Activated B cell treated with CpG ODN at 0.5 μM for 24 hours (primary cell): ENCODE measurements around the gene APOBEC3C. TPM values are rescaled to one million over a fixed set of nuclear protein-coding genes. Genes with fewer than 3 reads are reported as not detected.
"Not testable (repeated sequence)": the region's sequence is repeated elsewhere in the genome, so short reads cannot be mapped to it uniquely, and the experiment has no call there.

ENCODE experiments used
- ATAC-seq: fragments of 200-7000 bp; cut with Tn5 transposase; one replicate; pipeline ENCODE4 v1.10.0; 2021; ENCODE audit warnings: low read depth, mild to moderate bottlenecking, moderate library complexity
- CTCF ChIA-PET: fragments of 350-600 bp; sonication (Branson Sonifier 250); formaldehyde crosslinking; loops from one replicate; lab custom pipeline; 2021; ENCODE audit warnings: antibody characterized with exemption; lab: Charles Lee
- POLR2A ChIA-PET: fragments of 350-600 bp; sonication (Branson Sonifier 250); formaldehyde crosslinking; loops from one replicate; lab custom pipeline; 2021; ENCODE audit warnings: antibody characterized with exemption; lab: Charles Lee
- DNase-seq: peaks from one replicate; pipeline ENCODE4 v3.0.0; 2022
- H3K27ac Mint-ChIP-seq: one replicate; pipeline ENCODE4 v1.8.0; 2020; ENCODE audit warnings: mixed read lengths
- H3K27me3 Mint-ChIP-seq: one replicate; pipeline ENCODE4 v1.8.0; 2021; ENCODE audit warnings: mixed read lengths
- H3K36me3 Mint-ChIP-seq: one replicate; pipeline ENCODE4 v1.8.0; 2021; ENCODE audit warnings: low read depth, mixed read lengths
- H3K4me1 Mint-ChIP-seq: one replicate; pipeline ENCODE4 v1.8.0; 2021; ENCODE audit warnings: mixed read lengths
- H3K4me3 Mint-ChIP-seq: one replicate; pipeline ENCODE4 v1.8.0; 2020; ENCODE audit warnings: mild to moderate bottlenecking, mixed read lengths
- H3K9me3 Mint-ChIP-seq: one replicate; pipeline ENCODE4 v1.8.0; 2020; ENCODE audit warnings: mixed read lengths
- intact Hi-C: fragments of 100-400 bp; cut with micrococcal nuclease; formaldehyde crosslinking; loops from one replicate; pipeline ENCODE4 v1.15.1; 2024
- total RNA-seq: library from RNA; stranded (reverse); gene quantifications from 2 replicates; pipeline ENCODE4 v1.2.3, GENCODE V29; 2022
- TF ChIP-seq, protein P1 (sequence below): fragments of 200-600 bp; IDR thresholded peaks from one replicate; pipeline ENCODE4 v1.8.0; 2022; ENCODE audit warnings: antibody characterized with exemption, mild to moderate bottlenecking

Gene APOBEC3C
- total RNA-seq, 1 donor from 2014 or later: 179 TPM

DNA sequence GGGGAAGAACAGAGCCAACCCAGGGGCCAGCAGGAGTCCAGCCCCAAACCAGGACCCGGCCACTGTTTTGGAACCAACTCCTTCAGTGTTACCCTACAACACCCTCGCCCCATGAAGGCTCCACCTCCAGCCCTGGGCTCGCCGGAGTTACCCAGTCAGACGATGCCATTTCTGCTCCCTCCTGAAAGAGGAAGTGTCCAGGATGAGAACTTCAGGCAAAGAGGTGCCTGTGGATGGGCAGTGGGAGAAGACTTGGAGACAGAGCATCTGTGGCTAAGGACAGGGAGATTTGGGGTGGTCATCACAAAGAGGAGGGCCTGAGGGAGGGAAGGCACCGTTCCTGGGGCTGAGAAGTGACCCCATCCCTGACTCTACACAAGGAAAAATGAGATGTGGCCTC, 18.0 kb upstream of the APOBEC3C start:
- DNase-seq: no peak
- Mint-ChIP-seq H3K27me3 (peaks cover 12% of the 10 kb centered on the region), H3K36me3 (no peaks in the 10 kb centered on the region), H3K4me3 (no peak overlapping the region), H3K27ac (no peak overlapping the region), H3K4me1 (peaks cover 5% of the 10 kb centered on the region), H3K9me3 (peaks cover 3% of the 10 kb centered on the region)
- ChIA-PET CTCF (interaction anchor here (0.8 to 2.1 kb wide), 2 partner anchors 14 to 126 kb away, joined by 3 to 6 read pairs; partner anchors contain the start of gene APOBEC3B), POLR2A (no interaction called here)
- ATAC-seq: no peak
- TF ChIP-seq, protein P1, sequence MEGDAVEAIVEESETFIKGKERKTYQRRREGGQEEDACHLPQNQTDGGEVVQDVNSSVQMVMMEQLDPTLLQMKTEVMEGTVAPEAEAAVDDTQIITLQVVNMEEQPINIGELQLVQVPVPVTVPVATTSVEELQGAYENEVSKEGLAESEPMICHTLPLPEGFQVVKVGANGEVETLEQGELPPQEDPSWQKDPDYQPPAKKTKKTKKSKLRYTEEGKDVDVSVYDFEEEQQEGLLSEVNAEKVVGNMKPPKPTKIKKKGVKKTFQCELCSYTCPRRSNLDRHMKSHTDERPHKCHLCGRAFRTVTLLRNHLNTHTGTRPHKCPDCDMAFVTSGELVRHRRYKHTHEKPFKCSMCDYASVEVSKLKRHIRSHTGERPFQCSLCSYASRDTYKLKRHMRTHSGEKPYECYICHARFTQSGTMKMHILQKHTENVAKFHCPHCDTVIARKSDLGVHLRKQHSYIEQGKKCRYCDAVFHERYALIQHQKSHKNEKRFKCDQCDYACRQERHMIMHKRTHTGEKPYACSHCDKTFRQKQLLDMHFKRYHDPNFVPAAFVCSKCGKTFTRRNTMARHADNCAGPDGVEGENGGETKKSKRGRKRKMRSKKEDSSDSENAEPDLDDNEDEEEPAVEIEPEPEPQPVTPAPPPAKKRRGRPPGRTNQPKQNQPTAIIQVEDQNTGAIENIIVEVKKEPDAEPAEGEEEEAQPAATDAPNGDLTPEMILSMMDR: no peak
- intact Hi-C loops: no loop called here

DNA sequence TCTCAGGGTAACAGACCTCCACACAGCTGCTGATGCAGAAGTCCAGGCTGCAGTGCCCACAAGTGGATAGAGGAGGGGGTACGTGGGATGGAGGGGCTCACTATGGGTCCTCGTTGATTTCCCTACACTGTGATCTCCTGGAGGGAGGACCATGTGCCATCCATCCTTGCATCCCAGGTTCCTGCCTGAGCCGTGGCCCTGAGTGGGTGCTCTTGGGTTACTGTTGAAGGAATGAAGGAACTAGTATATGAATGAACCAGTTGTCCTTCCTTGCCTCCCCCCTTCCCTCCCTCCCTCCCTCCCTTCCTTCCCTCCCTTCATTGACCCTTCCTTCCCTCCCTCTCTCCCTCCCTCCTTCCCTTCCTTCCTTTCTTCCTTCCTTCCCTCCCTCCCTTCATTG, 16.5 kb upstream of the APOBEC3C start:
- no peak for ATAC-seq
- Mint-ChIP-seq H3K9me3 (peaks cover 3% of the 10 kb centered on the region), H3K4me1 (peaks cover 5% of the 10 kb centered on the region), H3K36me3 (no peaks in the 10 kb centered on the region), H3K27me3 (peaks cover 12% of the 10 kb centered on the region), H3K27ac (no peak overlapping the region), H3K4me3 (no peak overlapping the region)
- intact Hi-C loops: no loop called here
- POLR2A ChIA-PET: no interaction called here
- TF ChIP-seq, protein P1: no peak
- CTCF ChIA-PET: interaction anchor here (2.1 kb wide), 1 partner anchor 128 kb away, joined by 6 read pairs; no protein-coding TSS in a partner anchor
- no peak for DNase-seq

DNA sequence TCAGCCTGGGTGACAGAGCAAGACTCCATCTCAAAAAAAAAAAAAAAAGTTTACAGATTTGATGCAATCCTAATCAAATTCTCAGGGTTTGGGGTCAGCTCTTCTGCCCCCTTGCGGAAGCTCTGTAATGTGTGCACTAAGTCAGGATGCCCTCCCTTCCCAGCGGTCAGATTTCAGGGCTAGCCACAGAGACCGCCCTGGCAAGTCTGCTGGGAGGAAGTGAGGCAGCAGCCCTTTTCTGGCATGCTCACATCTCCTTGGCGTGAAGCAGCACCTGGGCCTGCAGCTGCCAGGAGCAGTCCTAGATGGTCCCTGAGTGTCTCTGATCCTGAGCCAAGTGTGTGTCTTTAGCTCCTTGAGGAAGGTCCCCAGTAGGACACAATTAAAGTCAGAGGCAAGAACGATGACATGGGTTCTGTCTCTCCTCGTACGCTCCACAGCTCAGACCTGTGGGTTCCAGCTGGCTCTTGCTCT, 10.9 kb upstream of the APOBEC3C start:
- no peaks in the 10 kb centered on the region for H3K36me3 Mint-ChIP-seq
- H3K4me1 Mint-ChIP-seq: peaks cover 18% of the 10 kb centered on the region
- DNase-seq: peak; percentile 51
- peaks cover under 1% of the 10 kb centered on the region for H3K27me3 Mint-ChIP-seq
- H3K27ac Mint-ChIP-seq: peak overlapping the region; percentile 41
- intact Hi-C loops: loop anchor here (1.0 kb wide), 6 partner anchors 30 to 951 kb away; no protein-coding TSS in a partner anchor
- TF ChIP-seq, protein P1: peak; percentile 16
- ChIA-PET CTCF (interaction anchor here (0.6 to 5.3 kb wide), 26 partner anchors 10 to 951 kb away, joined by 3 to 132 read pairs (median 5); partner anchors contain the start of genes APOBEC3B, APOBEC3C, CBX6 and RPL3), POLR2A (interaction anchor here (0.5 to 2.7 kb wide), 19 partner anchors 9 to 526 kb away, joined by 3 to 24 read pairs (median 4); partner anchors contain the start of genes CBX6, CBX7 and RPL3)
- peak; percentile 94 for ATAC-seq
- no peaks in the 10 kb centered on the region for H3K9me3 Mint-ChIP-seq
- no peak overlapping the region for H3K4me3 Mint-ChIP-seq

DNA sequence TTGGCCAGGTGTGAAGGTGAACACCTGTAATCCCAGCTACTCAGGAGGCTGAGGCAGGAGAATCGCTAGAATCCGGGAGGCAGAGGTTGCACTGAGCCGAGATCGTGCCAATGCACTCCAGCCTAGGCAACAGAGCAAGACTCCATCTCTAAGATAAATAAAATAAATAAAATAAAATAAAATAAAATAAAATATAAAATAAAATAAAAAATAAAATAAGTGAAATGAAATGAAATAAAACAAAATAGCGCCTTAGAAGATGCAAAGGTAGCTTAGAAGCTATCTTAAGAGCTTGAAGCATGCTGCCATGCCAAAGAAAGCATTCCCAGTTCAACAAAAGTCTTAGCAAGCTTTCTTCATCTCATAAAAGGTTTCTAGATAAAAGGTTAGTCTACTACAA, 6.9 kb upstream of the APOBEC3C start:
- no peaks in the 10 kb centered on the region for H3K36me3 Mint-ChIP-seq
- no peaks in the 10 kb centered on the region for H3K27me3 Mint-ChIP-seq
- no peak overlapping the region for H3K27ac Mint-ChIP-seq
- ChIA-PET CTCF (interaction anchor here (1.0 to 4.0 kb wide), 10 partner anchors 111 to 312 kb away, joined by 3 to 17 read pairs (median 6); no protein-coding TSS in a partner anchor), POLR2A (no interaction called here)
- TF ChIP-seq, protein P1: no peak
- H3K4me3 Mint-ChIP-seq: no peak overlapping the region
- intact Hi-C loops: loop anchor here (1.0 kb wide), 4 partner anchors 111 to 304 kb away; no protein-coding TSS in a partner anchor
- ATAC-seq: no peak
- DNase-seq: no peak
- no peaks in the 10 kb centered on the region for H3K9me3 Mint-ChIP-seq
- H3K4me1 Mint-ChIP-seq: peaks cover 32% of the 10 kb centered on the region

DNA sequence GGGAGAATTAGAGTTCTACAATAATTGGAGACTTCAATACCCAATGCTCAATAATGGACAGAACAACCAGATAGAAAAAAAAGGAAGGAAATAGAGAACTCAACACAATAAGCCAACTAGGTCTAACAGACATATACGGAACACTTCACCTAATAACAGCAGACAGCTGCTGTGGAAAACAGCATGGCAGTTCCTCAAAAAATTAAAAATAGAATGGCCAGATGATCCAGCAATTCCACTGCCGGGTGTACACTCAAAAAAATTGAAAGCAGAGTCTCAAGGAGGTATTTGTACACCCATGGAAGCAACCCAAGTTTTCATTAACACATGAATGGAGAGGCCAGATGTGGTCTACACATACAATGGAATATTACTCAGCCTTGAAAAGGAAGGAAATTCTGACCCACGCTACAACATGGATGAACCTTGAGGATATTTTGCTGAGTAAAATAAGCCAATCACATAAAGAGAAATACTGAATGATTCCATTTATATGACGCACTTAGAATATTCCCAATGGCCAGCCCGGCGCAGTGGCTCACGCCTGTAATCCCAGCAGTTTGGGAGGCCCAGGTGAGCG, 5.7 kb upstream of the APOBEC3C start:
- H3K27ac Mint-ChIP-seq, intact Hi-C loops: not testable (repeated sequence)

More for the DNA sequence above, 5.7 kb upstream of the APOBEC3C start:
- ATAC-seq, H3K9me3 Mint-ChIP-seq, H3K27me3 Mint-ChIP-seq, H3K36me3 Mint-ChIP-seq, DNase-seq, H3K4me3 Mint-ChIP-seq: not testable (repeated sequence)
- peaks cover 36% of the 10 kb centered on the region for H3K4me1 Mint-ChIP-seq
- ChIA-PET POLR2A (interaction anchor here (0.7 to 1.4 kb wide), 2 partner anchors 90 to 311 kb away, joined by 3 to 4 read pairs; partner anchors contain the start of gene RPL3), CTCF (interaction anchor here (0.7 to 4.0 kb wide), 8 partner anchors 41 to 310 kb away, joined by 3 to 17 read pairs (median 5); no protein-coding TSS in a partner anchor)
